ENCODE data around the gene CACNB2.

- TF ChIP-seq CTCF (IDR thresholded peaks at IDR 0.05) (no peak), EZH2 (IDR thresholded peaks at IDR 0.05) (no peak), EZH2phosphoT487 (IDR thresholded peaks at IDR 0.05) (no peak)
Measured at GRCh38 chr10:18323916-18324315, 183.7 kb downstream of the CACNB2 start.

Measured in neural progenitor cell (in vitro differentiated cells).